ENCODE data around the gene SLX4IP.

GRCh38 chr20:10474606-10475184 is 39.6 kb downstream of the SLX4IP start:
- TF ChIP-seq ZBTB8A (tag by site-specific recombination; IDR thresholded peaks at IDR 0.05) = no peak
- TF ChIP-seq CTCF (tag by site-specific recombination; IDR thresholded peaks at IDR 0.05) = no peak
- no peak for TF ChIP-seq ZNF121 (tag by site-specific recombination; IDR thresholded peaks at IDR 0.05)
- no peak for TF ChIP-seq RBAK (tag by site-specific recombination; IDR thresholded peaks at IDR 0.05)
- no peak for TF ChIP-seq ZNF184 (tag by site-specific recombination; IDR thresholded peaks at IDR 0.05)
- TF ChIP-seq ZNF544 (tag by site-specific recombination; IDR thresholded peaks at IDR 0.05) = no peak
- no peak for TF ChIP-seq ZBTB11 (tag by site-specific recombination; conservative IDR thresholded peaks at IDR 0.05; ENCODE audit: low read depth)
- TF ChIP-seq ZNF394 (tag by site-specific recombination; IDR thresholded peaks at IDR 0.05; ENCODE audit: borderline replicate concordance) = no peak
- TF ChIP-seq ZNF76 (tag by site-specific recombination; IDR thresholded peaks at IDR 0.05; ENCODE audit: borderline replicate concordance, low read depth) = no peak
- TF ChIP-seq ZNF704 (tag by site-specific recombination; IDR thresholded peaks at IDR 0.05) = no peak
- TF ChIP-seq ZEB2 (tag by site-specific recombination; IDR thresholded peaks at IDR 0.05) = no peak

All from HEK293 (cell line).